ENCODE measurements around the gene TTF2. TPM values are rescaled to one million over a fixed set of nuclear protein-coding genes. Genes with fewer than 3 reads are reported as not detected.

TTF2 gene
- total RNA-seq, 1 experiment from 2014 or later: 91.4 TPM

DNA sequence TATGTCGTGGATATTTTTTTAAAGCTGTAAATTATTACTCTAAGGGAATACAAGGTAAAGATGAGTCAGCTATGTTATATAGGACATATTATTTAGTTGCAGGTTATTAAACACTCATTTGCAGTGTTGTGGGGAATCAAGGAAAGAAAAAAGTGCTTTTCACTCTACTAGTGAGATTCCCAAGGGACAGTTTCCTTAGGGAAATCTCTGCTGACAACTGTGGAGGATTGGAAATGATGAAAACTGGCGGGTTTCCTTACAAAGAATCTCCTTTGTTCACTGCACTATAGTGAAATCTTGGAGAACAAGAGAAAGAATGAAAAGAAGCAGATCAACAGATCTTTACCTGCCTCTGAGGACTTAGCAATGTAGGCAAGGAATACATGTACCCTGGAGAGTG lies 85.9 kb downstream of the TTF2 start:
- H3K9me3 ChIP-seq (ENCODE audit: low read depth, low read length, poor library complexity, severe bottlenecking): no peaks in the 10 kb centered on the region
- H3K27ac ChIP-seq (ENCODE audit: low read depth, low read length, poor library complexity, severe bottlenecking): no peak overlapping the region
- intact Hi-C loops (cut with micrococcal nuclease; ENCODE audit: unreplicated experiment): no loop called here
- no peak overlapping the region for H3K4me3 ChIP-seq (ENCODE audit: low read depth, low read length, poor library complexity, severe bottlenecking)
- no peak for DNase-seq (ENCODE audit: low spot score)
- peaks cover 31% of the 10 kb centered on the region for H3K4me1 ChIP-seq (ENCODE audit: insufficient read depth, low read length, poor library complexity, severe bottlenecking)
- TF ChIP-seq, protein P1, sequence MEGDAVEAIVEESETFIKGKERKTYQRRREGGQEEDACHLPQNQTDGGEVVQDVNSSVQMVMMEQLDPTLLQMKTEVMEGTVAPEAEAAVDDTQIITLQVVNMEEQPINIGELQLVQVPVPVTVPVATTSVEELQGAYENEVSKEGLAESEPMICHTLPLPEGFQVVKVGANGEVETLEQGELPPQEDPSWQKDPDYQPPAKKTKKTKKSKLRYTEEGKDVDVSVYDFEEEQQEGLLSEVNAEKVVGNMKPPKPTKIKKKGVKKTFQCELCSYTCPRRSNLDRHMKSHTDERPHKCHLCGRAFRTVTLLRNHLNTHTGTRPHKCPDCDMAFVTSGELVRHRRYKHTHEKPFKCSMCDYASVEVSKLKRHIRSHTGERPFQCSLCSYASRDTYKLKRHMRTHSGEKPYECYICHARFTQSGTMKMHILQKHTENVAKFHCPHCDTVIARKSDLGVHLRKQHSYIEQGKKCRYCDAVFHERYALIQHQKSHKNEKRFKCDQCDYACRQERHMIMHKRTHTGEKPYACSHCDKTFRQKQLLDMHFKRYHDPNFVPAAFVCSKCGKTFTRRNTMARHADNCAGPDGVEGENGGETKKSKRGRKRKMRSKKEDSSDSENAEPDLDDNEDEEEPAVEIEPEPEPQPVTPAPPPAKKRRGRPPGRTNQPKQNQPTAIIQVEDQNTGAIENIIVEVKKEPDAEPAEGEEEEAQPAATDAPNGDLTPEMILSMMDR (conservative IDR thresholded peaks at IDR 0.05; ENCODE audit: low read depth, low read length): no peak
- TF ChIP-seq EZH2 (IDR thresholded peaks at IDR 0.05; ENCODE audit: borderline replicate concordance, low read depth, low read length, poor library complexity, severe bottlenecking): no peak
- CTCF ChIA-PET: interaction anchor here (0.9 kb wide), 1 partner anchor 17 kb away, joined by 3 read pairs; no protein-coding TSS in a partner anchor
- H3K27me3 ChIP-seq (replicated peaks; ENCODE audit: insufficient read depth, low read depth, low read length, poor library complexity): no peaks in the 10 kb centered on the region
- POLR2A ChIA-PET (ENCODE audit: low non-redundant PET): no interaction called here
- no TSS peak for BruUV-seq (replicated peaks)
- H3K36me3 ChIP-seq (ENCODE audit: insufficient read depth, low read length, poor library complexity, severe bottlenecking): no peaks in the 10 kb centered on the region

DNA sequence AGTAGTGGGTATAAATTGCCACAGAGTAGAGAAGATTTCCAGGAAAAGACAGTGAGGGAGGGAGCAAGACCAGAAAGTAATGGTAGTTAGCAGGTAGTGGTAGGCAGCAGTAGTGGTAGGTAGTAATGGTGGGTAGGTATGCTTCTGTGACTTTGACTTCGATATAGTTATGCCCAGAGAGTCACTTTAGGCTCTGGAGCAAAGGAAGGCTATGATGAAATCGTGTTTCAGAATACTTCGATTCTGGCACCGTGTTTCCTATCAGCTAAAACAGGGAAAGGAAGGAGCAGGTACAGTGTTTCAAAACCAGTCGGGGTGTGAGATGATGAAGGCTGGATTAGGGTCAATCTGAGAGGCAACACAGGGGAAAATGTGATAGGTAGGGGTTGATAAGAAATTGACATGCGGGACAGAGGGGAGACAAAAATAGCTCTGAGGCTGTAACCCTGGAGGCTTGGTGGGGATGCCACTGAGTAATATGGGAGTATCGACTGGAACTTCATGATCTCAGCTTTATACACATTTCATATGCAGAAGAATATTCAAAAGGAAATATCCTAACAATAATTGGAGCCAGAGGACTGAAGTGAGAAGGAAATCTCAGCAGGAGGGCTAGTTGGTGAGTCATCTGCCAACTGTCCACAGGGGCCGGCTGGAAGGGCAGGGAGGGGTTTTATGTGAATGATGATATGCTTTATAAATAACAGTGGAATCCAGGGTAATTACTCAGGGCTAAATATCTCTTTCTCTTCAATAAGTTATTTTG lies 86.6 kb downstream of the TTF2 start:
- ChIA-PET CTCF (interaction anchor here (1.0 kb wide), 1 partner anchor 138 kb away, joined by 3 read pairs; no protein-coding TSS in a partner anchor), POLR2A (ENCODE audit: low non-redundant PET) (no interaction called here)
- TF ChIP-seq EZH2 (IDR thresholded peaks at IDR 0.05; ENCODE audit: borderline replicate concordance, low read depth, low read length, poor library complexity, severe bottlenecking): no peak
- TF ChIP-seq, protein P1 (conservative IDR thresholded peaks at IDR 0.05; ENCODE audit: low read depth, low read length): no peak
- peak; percentile 68 for DNase-seq (ENCODE audit: low spot score)
- Histone ChIP-seq H3K27ac (ENCODE audit: low read depth, low read length, poor library complexity, severe bottlenecking) (no peak overlapping the region), H3K9me3 (ENCODE audit: low read depth, low read length, poor library complexity, severe bottlenecking) (no peaks in the 10 kb centered on the region), H3K4me3 (ENCODE audit: low read depth, low read length, poor library complexity, severe bottlenecking) (no peak overlapping the region), H3K36me3 (ENCODE audit: insufficient read depth, low read length, poor library complexity, severe bottlenecking) (no peaks in the 10 kb centered on the region), H3K4me1 (ENCODE audit: insufficient read depth, low read length, poor library complexity, severe bottlenecking) (peaks cover 31% of the 10 kb centered on the region), H3K27me3 (replicated peaks; ENCODE audit: insufficient read depth, low read depth, low read length, poor library complexity) (no peaks in the 10 kb centered on the region)
- BruUV-seq (replicated peaks): no TSS peak
- intact Hi-C loops (cut with micrococcal nuclease; ENCODE audit: unreplicated experiment): no loop called here

DNA sequence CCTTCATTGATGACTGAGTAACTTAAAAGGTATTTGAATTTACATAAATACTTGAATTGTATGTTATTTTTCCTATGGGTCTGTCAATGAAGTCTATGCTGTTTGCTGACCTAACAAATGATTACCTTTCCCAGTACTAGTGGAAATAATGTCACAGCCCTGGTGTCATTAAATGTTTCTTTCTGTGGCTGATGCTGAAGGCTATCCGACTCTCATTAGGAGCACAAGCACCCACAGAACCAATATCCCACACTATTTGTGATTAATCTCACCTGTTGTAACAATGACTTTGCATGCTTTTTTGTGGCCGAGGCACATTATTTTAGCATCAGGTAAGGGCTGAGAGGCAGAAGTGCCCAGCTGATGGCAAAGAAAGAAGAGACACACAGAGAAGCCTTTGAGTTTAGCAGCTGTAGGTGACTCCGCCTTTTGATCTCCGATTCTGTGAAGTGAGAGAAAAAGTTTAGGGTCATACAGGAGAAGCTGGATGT lies 87.3 kb downstream of the TTF2 start:
- peak overlapping the region; percentile 32 for H3K27ac ChIP-seq (ENCODE audit: low read depth, low read length, poor library complexity, severe bottlenecking)
- H3K4me1 ChIP-seq (ENCODE audit: insufficient read depth, low read length, poor library complexity, severe bottlenecking): peaks cover 31% of the 10 kb centered on the region
- CTCF ChIA-PET: interaction anchor here (1.0 kb wide), 1 partner anchor 137 kb away, joined by 3 read pairs; no protein-coding TSS in a partner anchor
- DNase-seq (ENCODE audit: low spot score): no peak
- no peaks in the 10 kb centered on the region for H3K36me3 ChIP-seq (ENCODE audit: insufficient read depth, low read length, poor library complexity, severe bottlenecking)
- no TSS peak for BruUV-seq (replicated peaks)
- no peak overlapping the region for H3K4me3 ChIP-seq (ENCODE audit: low read depth, low read length, poor library complexity, severe bottlenecking)
- intact Hi-C loops (cut with micrococcal nuclease; ENCODE audit: unreplicated experiment): no loop called here
- TF ChIP-seq, protein P1 (conservative IDR thresholded peaks at IDR 0.05; ENCODE audit: low read depth, low read length): no peak
- no peak for TF ChIP-seq EZH2 (IDR thresholded peaks at IDR 0.05; ENCODE audit: borderline replicate concordance, low read depth, low read length, poor library complexity, severe bottlenecking)
- no peaks in the 10 kb centered on the region for H3K27me3 ChIP-seq (replicated peaks; ENCODE audit: insufficient read depth, low read depth, low read length, poor library complexity)
- no peaks in the 10 kb centered on the region for H3K9me3 ChIP-seq (ENCODE audit: low read depth, low read length, poor library complexity, severe bottlenecking)
- POLR2A ChIA-PET (ENCODE audit: low non-redundant PET): no interaction called here
